HG02884 (cell line): ENCODE results near the gene AP1S3.

Source experiments
- ATAC-seq: cut with Tn5 transposase; IDR thresholded peaks from one replicate; pipeline ENCODE4 v1.9.1; 2021; ENCODE audit warnings: mild to moderate bottlenecking, moderate library complexity; ENCODE audit not compliant: unreplicated experiment

The AP1S3 gene

GRCh38 chr2:223725986-223726970 is 111.1 kb downstream of the AP1S3 start:
- no peak for ATAC-seq

- no peak for ATAC-seq
Measured at GRCh38 chr2:223725494-223725893, 111.9 kb downstream of the AP1S3 start.

- no peak for ATAC-seq
Measured at GRCh38 chr2:223724861-223725260, 112.5 kb downstream of the AP1S3 start.

- ATAC-seq, result no peak
Measured at GRCh38 chr2:223723954-223724411, 113.4 kb downstream of the AP1S3 start.

- ATAC-seq, result no peak
Measured at GRCh38 chr2:223722226-223722625, 115.2 kb downstream of the AP1S3 start.

GRCh38 chr2:223721746-223722145 is 115.6 kb downstream of the AP1S3 start:
- no peak for ATAC-seq

- peak; percentile 82 for ATAC-seq
Measured at GRCh38 chr2:223720367-223720766, 117.0 kb downstream of the AP1S3 start.

GRCh38 chr2:223712642-223713041 is 124.7 kb downstream of the AP1S3 start:
- no peak for ATAC-seq

- ATAC-seq, result no peak
Measured at GRCh38 chr2:223711596-223712326, 125.6 kb downstream of the AP1S3 start.
